GM12878 (cell line): ENCODE data around the gene ITGB2. TPM values are rescaled to one million over a fixed set of nuclear protein-coding genes. Genes with fewer than 3 reads are reported as not detected.
"Not testable (repeated sequence)": the region's sequence is repeated elsewhere in the genome, so short reads cannot be mapped to it uniquely, and the experiment has no call there.

Source experiments
- ATAC-seq: fragments of 200-7000 bp; cut with Tn5 transposase; 3 replicates; pipeline ENCODE4 v1.9.1; 2020; ENCODE audit warnings: mild to moderate bottlenecking, moderate library complexity
- BruUV-seq: library from RNA; stranded (reverse); fragments of 400-500 nt; replicated peaks from 2 replicates; lab custom pipeline; 2021; lab: Mats Ljungman, UMichigan
- CTCF ChIA-PET: fragments of 300-600 bp; sonication (Branson Sonifier 250); formaldehyde crosslinking; extraction: SDS; loops from one replicate; lab custom pipeline; 2021; ENCODE audit warnings: inconsistent platforms; lab: Yijun Ruan, JAX
- POLR2A ChIA-PET: fragments of 350-600 bp; formaldehyde crosslinking; extraction: SDS; loops from one replicate; lab custom pipeline; 2021; ENCODE audit warnings: inconsistent platforms; lab: Charles Lee
- RAD21 ChIA-PET: fragments of 300-600 bp; sonication (Branson Sonifier 250); formaldehyde crosslinking; loops from one replicate; lab custom pipeline; 2023; ENCODE audit warnings: antibody characterized with exemption; ENCODE audit not compliant: unreplicated experiment; lab: Charles Lee
- SMC1A ChIA-PET: fragments of 300-600 bp; sonication (Branson Sonifier 250); formaldehyde crosslinking; loops from one replicate; lab custom pipeline; 2023; ENCODE audit not compliant: unreplicated experiment, uncharacterized antibody; lab: Charles Lee
- DNase-seq: peaks from one replicate; pipeline ENCODE4 v3.0.0-alpha.2; 2011; ENCODE audit warnings: low read depth, low spot score
- FAIRE-seq: peaks from 3 replicates; lab custom pipeline; 2011; peaks lifted over from hg19 to GRCh38; lab: Jason Lieb, UNC
- H2AFZ ChIP-seq: 2 replicates; pipeline ENCODE4 v1.6.0; 2011; ENCODE audit warnings: low read depth, low read length, control low read depth; ENCODE audit not compliant: control insufficient read depth
- H3K27ac ChIP-seq: 2 replicates; pipeline ENCODE4 v1.5.1; 2011; ENCODE audit warnings: control low read depth; ENCODE audit not compliant: control insufficient read depth, insufficient read depth
- H3K27me3 ChIP-seq, 2 experiments: replicated peaks in 1 of 2; 2 replicates each; pipeline versions ENCODE4 v1.6.0 to v1.6.1; 2011; ENCODE audit warnings: low read length in 1 of 2; ENCODE audit not compliant: control insufficient read depth in 2 of 2, insufficient read depth in 2 of 2
- H3K36me3 ChIP-seq, 2 experiments: 2 replicates each; pipeline ENCODE4 v1.5.1; 2011; ENCODE audit warnings: low read length in 1 of 2; ENCODE audit not compliant: control insufficient read depth in 2 of 2, insufficient read depth in 2 of 2
- H3K4me1 ChIP-seq: 2 replicates; pipeline ENCODE4 v1.6.1; 2011; ENCODE audit warnings: mild to moderate bottlenecking, low read length, moderate library complexity, mixed read lengths; ENCODE audit not compliant: control insufficient read depth, insufficient read depth
- H3K4me2 ChIP-seq: 2 replicates; pipeline ENCODE4 v1.6.0; 2011; ENCODE audit warnings: control low read depth; ENCODE audit not compliant: control insufficient read depth, insufficient read depth
- H3K4me3 ChIP-seq: fragments of 200-600 bp; sonication (generic); 2 replicates; pipeline ENCODE4 v1.5.1; 2016
- H3K79me2 ChIP-seq: 2 replicates; pipeline ENCODE4 v1.6.0; 2011; ENCODE audit warnings: low read length; ENCODE audit not compliant: control insufficient read depth, insufficient read depth
- H3K9ac ChIP-seq: 2 replicates; pipeline ENCODE4 v1.8.0; 2011; ENCODE audit warnings: low read length, control low read depth, mixed read lengths; ENCODE audit not compliant: control insufficient read depth, insufficient read depth
- H3K9me3 ChIP-seq: replicated peaks from 3 replicates; pipeline ENCODE4 v1.5.1; 2011; ENCODE audit warnings: mild to moderate bottlenecking, low read length; ENCODE audit not compliant: control insufficient read depth, insufficient read depth
- H4K20me1 ChIP-seq: 2 replicates; pipeline ENCODE4 v1.6.0; 2011; ENCODE audit not compliant: control insufficient read depth, insufficient read depth
- CBX5 ChIP-seq: sonication (generic); IDR thresholded peaks from 2 replicates; pipeline ENCODE4 v1.6.1; 2016; ENCODE audit warnings: low read depth, moderate library complexity, mild to moderate bottlenecking, inconsistent platforms
- ESRRA ChIP-seq: IDR thresholded peaks from 2 replicates; pipeline ENCODE4 v1.6.1; 2012; ENCODE audit warnings: mild to moderate bottlenecking, low read length, improper control_type of control experiment
- SREBF1 ChIP-seq: IDR thresholded peaks from 2 replicates; pipeline ENCODE4 v1.6.1; 2012; ENCODE audit warnings: mild to moderate bottlenecking, low read length
- WGBS: methylation state at CpG from one replicate; pipeline ENCODE4 v1.1.6; 2016; ENCODE audit warnings: low lambda C conversion rate; ENCODE audit not compliant: insufficient replicate concordance, insufficient coverage; ENCODE audit errors: missing lambda C conversion rate; 5-methylcytosine and 5-hydroxymethylcytosine counted together
- in situ Hi-C: fragments of 300-500 bp; cut with MboI; formaldehyde crosslinking; loops from 9 replicates; pipeline ENCODE4 v1.14.3; 2018; ENCODE audit warnings: mixed read lengths
- intact Hi-C: fragments of 100-400 bp; cut with micrococcal nuclease; formaldehyde crosslinking; loops from one replicate; pipeline ENCODE4 v1.14.2; 2022; ENCODE audit not compliant: unreplicated experiment
- polyA plus RNA-seq, 11 experiments: library from polyadenylated mRNA; depleted of rRNA in 4 of 11; unstranded in 6 of 11; stranded (reverse) in 5 of 11; fragments of >200 nt; fragmentation: Nextera tagmentation in 4 of 11; fragmentation: Illumina TruSeq in 1 of 11; extraction: Ambion mirVana in 4 of 11; extraction: Trizol in 1 of 11; gene quantifications; 1 replicate in 1 of 11; 2 replicates in 10 of 11; pipeline versions ENCODE4 v1.2.1 to v1.2.3, GENCODE V29; 2011 to 2016; ENCODE audit warnings: inconsistent platforms in 2 of 11, missing spikeins in 2 of 11, low read depth in 1 of 11
- total RNA-seq, 4 experiments: library from RNA; depleted of rRNA in 3 of 4; stranded (reverse); fragments of >200 nt in 3 of 4; fragmentation: Illumina TruSeq in 1 of 4; extraction: Trizol in 1 of 4; gene quantifications; 2 replicates each; pipeline versions ENCODE4 v1.2.1 to v1.2.3, GENCODE V29; 2013 to 2021

Gene ITGB2
- total and polyA plus RNA-seq, 10 of the 15 experiments (the other 5 are each of a cell fraction or from before 2014, with no cell fraction given) = 8.0 to 172 (median 58.9) TPM

GRCh38 chr21:44880405-44881197, 40.1 kb downstream of the ITGB2 start (continued):
- TF ChIP-seq SREBF1 (no peak), ESRRA (no peak), CBX5 (no peak)

- H2AFZ ChIP-seq, H3K4me2 ChIP-seq, intact Hi-C loops, BruUV-seq, H3K27ac ChIP-seq, H3K4me3 ChIP-seq, DNase-seq, H3K79me2 ChIP-seq, H3K9me3 ChIP-seq, ATAC-seq, H3K9ac ChIP-seq, H3K36me3 ChIP-seq, H4K20me1 ChIP-seq, in situ Hi-C loops, FAIRE-seq, H3K27me3 ChIP-seq: not testable (repeated sequence)
- ChIA-PET SMC1A (interaction anchor here (0.8 to 2.3 kb wide), 5 partner anchors 13 to 79 kb away, joined by 3 to 6 read pairs (median 3); partner anchors contain the start of gene UBE2G2), RAD21 (interaction anchor here (1.1 to 3.2 kb wide), 2 partner anchors 48 to 53 kb away, joined by 4 to 16 read pairs; no protein-coding TSS in a partner anchor), CTCF (interaction anchor here (1.5 to 3.8 kb wide), 5 partner anchors 14 to 85 kb away, joined by 4 to 13 read pairs (median 10); partner anchors contain the start of gene UBE2G2), POLR2A (interaction anchor here (3.6 kb wide), 1 partner anchor 49 kb away, joined by 28 read pairs; no protein-coding TSS in a partner anchor)
- WGBS = 84% methylated on average over 8 of the region's 8 CpGs
- H3K4me1 ChIP-seq = peaks cover 41% of the 10 kb centered on the region
These were observed 41.5 kb downstream of the ITGB2 start for GRCh38 chr21:44879238-44879637.
